Smooth muscle cell (in vitro differentiated cells): ENCODE data around the gene SIPA1L3. TPM values are rescaled to one million over a fixed set of nuclear protein-coding genes. Genes with fewer than 3 reads are reported as not detected.
A peak's percentile ranks its signal among the peaks of the same experiment; 100 is the strongest.

ENCODE experiments used
- DNase-seq: peaks from one replicate; lab custom pipeline; 2025; ENCODE audit not compliant: unreplicated experiment; lab: John Stamatoyannopoulos, UW
- H2AFZ ChIP-seq: fragments of 200-600 bp; sonication (generic); 2 replicates; pipeline ENCODE4 v1.6.0; 2016; ENCODE audit warnings: antibody characterized with exemption, low read depth, mild to moderate bottlenecking
- H3F3A ChIP-seq: fragments of 200-600 bp; sonication (generic); 2 replicates; pipeline ENCODE4 v1.6.0; 2017; ENCODE audit warnings: antibody characterized with exemption, low read depth
- H3K27ac ChIP-seq: fragments of 200-600 bp; sonication (generic); 2 replicates; pipeline ENCODE4 v1.5.1; 2016; ENCODE audit warnings: low read depth, mild to moderate bottlenecking
- H3K27me3 ChIP-seq: fragments of 200-600 bp; sonication (generic); 2 replicates; pipeline ENCODE4 v1.6.1; 2016; ENCODE audit warnings: low read depth, mild to moderate bottlenecking
- H3K36me3 ChIP-seq: fragments of 200-600 bp; sonication (generic); 2 replicates; pipeline ENCODE4 v1.5.1; 2016; ENCODE audit warnings: low read depth
- H3K4me1 ChIP-seq: fragments of 200-600 bp; sonication (generic); 2 replicates; pipeline ENCODE4 v1.5.1; 2016; ENCODE audit warnings: low read depth
- H3K4me2 ChIP-seq: fragments of 200-600 bp; sonication (generic); 2 replicates; pipeline ENCODE4 v1.6.0; 2016; ENCODE audit warnings: mild to moderate bottlenecking
- H3K4me3 ChIP-seq: fragments of 200-600 bp; sonication (generic); 2 replicates; pipeline ENCODE4 v1.5.1; 2016; ENCODE audit warnings: mild to moderate bottlenecking
- H3K79me2 ChIP-seq: fragments of 200-600 bp; sonication (generic); 2 replicates; pipeline ENCODE4 v1.6.0; 2016; ENCODE audit warnings: low read depth, mild to moderate bottlenecking
- H3K9ac ChIP-seq: fragments of 200-600 bp; sonication (generic); 2 replicates; pipeline ENCODE4 v1.6.0; 2016; ENCODE audit warnings: low read depth
- H3K9me3 ChIP-seq: fragments of 200-600 bp; sonication (generic); replicated peaks from 2 replicates; pipeline ENCODE4 v1.5.1; 2016; ENCODE audit warnings: low read depth
- H4K20me1 ChIP-seq: fragments of 200-600 bp; sonication (generic); 2 replicates; pipeline ENCODE4 v1.6.0; 2016; ENCODE audit warnings: low read depth
- WGBS: methylation state at CpG from one replicate; pipeline ENCODE4 v1.1.7; 2016; ENCODE audit warnings: low lambda C conversion rate; 5-methylcytosine and 5-hydroxymethylcytosine counted together
- polyA plus RNA-seq: library from polyadenylated mRNA; unstranded; fragments of >200 nt; fragmentation: Nextera tagmentation; extraction: Ambion mirVana; gene quantifications from 2 replicates; pipeline ENCODE4 v1.2.1, GENCODE V29; 2016
- total RNA-seq: library from RNA; depleted of rRNA; stranded (reverse); fragments of >200 nt; gene quantifications from 2 replicates; pipeline ENCODE4 v1.2.3, GENCODE V29; 2014
- TF ChIP-seq, protein P1 (sequence below): fragments of 200-600 bp; sonication (generic); IDR thresholded peaks from 2 replicates; pipeline ENCODE4 v1.5.1; 2017; ENCODE audit warnings: borderline replicate concordance, mild to moderate bottlenecking, antibody characterized with exemption; ENCODE audit not compliant: insufficient read depth, poor library complexity, severe bottlenecking

Gene SIPA1L3
- total and polyA plus RNA-seq, 2 experiments from 2014 or later: 6.5 to 7.6 TPM

DNA sequence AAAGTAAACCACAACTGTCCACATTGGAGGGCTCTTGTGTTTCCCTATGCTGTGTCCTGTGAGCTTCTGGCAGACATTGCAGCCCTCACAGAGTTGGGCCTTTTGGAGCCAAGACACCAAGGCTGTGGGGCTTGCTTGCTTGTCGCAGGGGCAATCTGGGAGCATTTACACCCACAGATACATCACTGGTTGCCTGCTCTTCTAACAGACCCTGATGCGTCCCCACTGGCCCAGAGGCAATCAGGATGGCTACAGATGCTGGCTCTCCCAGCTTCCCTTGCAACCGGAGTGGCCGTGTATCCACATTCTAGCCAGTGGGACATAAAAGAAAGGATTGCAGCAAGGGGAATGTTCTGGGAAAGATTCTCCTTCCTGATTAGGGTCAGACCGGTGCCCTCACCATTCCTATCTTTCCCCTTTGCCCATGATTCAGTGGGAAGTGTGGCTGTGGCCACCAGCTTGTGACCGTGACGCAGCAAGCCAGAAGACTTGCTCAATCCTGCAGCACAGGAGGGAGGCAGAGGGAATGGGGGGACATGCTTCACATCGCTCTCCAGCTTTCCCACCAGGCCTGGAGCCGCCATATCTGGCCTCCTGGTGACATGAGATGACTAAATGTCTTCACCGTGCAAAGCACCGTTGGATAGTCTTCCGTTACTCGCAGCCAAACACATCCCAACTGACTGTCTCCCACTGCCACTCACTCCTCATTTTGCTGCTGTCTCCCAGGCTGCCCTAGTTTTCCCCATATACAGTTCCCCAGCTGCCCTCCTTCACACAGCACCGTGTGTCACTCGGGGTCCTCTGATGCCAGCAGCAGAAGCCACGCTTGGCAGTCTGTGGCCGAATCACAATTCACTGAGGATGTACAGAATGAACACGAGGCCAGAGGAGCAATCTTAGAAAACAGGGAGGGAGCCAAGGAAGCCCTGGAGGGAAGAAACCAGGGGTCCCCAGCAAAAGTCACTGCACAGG lies 166.1 kb downstream of the SIPA1L3 start:
- H3K27ac ChIP-seq: no peak overlapping the region
- no peaks in the 10 kb centered on the region for H3K4me1 ChIP-seq
- no peak overlapping the region for H2AFZ ChIP-seq
- H3F3A ChIP-seq: no peaks in the 10 kb centered on the region
- H3K4me2 ChIP-seq: no peak overlapping the region
- TF ChIP-seq, protein P1, sequence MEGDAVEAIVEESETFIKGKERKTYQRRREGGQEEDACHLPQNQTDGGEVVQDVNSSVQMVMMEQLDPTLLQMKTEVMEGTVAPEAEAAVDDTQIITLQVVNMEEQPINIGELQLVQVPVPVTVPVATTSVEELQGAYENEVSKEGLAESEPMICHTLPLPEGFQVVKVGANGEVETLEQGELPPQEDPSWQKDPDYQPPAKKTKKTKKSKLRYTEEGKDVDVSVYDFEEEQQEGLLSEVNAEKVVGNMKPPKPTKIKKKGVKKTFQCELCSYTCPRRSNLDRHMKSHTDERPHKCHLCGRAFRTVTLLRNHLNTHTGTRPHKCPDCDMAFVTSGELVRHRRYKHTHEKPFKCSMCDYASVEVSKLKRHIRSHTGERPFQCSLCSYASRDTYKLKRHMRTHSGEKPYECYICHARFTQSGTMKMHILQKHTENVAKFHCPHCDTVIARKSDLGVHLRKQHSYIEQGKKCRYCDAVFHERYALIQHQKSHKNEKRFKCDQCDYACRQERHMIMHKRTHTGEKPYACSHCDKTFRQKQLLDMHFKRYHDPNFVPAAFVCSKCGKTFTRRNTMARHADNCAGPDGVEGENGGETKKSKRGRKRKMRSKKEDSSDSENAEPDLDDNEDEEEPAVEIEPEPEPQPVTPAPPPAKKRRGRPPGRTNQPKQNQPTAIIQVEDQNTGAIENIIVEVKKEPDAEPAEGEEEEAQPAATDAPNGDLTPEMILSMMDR: no peak
- no peaks in the 10 kb centered on the region for H4K20me1 ChIP-seq
- H3K9ac ChIP-seq: no peak overlapping the region
- no peak for DNase-seq
- H3K27me3 ChIP-seq: no peaks in the 10 kb centered on the region
- no peaks in the 10 kb centered on the region for H3K36me3 ChIP-seq
- WGBS: 97% methylated on average over 18 of the region's 18 CpGs
- H3K4me3 ChIP-seq: no peak overlapping the region
- H3K9me3 ChIP-seq: no peaks in the 10 kb centered on the region
- no peaks in the 10 kb centered on the region for H3K79me2 ChIP-seq

DNA sequence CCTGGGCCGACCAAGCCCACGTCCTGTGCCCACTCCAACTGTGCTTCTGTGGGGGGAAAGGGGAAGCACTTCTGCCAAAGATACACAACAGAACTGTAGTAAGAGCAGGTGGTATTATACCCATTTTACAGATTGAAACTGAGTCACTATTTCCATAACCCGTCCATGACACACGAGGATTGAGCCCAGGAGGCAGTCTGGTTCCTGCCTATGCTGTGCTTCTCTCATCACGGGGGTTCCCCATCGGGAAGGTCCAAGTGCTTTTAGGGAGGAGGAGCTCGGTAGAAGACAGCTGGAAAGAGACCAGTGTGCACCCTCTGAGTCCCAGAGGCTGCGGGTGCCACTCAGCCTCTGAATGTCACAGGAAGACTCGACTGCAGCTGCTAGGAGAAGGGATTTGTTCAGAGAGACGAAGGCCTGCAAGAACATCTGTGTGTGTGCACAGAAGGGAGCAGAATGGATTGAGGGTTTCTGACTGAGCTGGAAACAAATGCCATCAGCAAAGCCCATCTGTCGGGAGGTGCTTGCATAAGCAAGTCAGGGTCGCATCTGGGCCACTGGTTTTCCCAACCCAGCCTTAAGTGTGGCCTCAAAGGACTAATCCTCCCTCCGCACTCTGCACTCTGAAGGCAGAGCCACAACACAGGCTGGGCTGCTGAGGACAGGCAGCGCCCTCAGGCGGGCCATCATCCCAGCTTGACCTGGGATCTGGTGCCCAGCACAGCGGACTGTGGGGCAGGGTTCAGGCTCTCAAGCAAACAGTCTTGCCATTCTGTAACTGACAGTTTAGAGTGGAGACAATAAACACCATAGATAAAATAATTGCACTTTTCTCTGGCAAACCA lies 167.1 kb downstream of the SIPA1L3 start:
- TF ChIP-seq, protein P1: peak; percentile 6
- WGBS: 63% methylated on average over 16 of the region's 16 CpGs
- no peak for DNase-seq
- Histone ChIP-seq H3F3A (no peaks in the 10 kb centered on the region), H3K9ac (no peak overlapping the region), H3K36me3 (no peaks in the 10 kb centered on the region), H2AFZ (no peak overlapping the region), H3K27ac (no peak overlapping the region), H3K4me3 (no peak overlapping the region), H3K79me2 (no peaks in the 10 kb centered on the region), H3K9me3 (no peaks in the 10 kb centered on the region), H3K4me1 (no peaks in the 10 kb centered on the region), H4K20me1 (no peaks in the 10 kb centered on the region), H3K27me3 (no peaks in the 10 kb centered on the region), H3K4me2 (no peak overlapping the region)

DNA sequence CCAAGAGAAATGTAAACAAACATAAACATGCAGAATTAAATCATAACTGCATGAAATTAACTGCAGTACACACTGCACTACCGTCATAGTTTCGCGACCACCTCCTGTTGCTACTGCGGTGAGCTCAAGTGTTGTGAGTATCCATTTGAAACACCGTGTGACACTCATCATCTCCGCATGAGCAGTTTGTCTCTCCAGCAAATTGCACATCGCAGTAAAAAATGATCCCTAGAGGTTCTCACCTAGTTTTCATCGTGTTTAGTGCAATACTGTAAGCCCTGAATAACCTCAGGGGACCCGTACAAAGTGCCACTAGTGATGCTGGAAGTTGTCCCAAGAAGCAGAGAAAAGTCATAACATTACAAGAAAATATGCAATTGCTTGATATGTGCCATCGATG lies 169.3 kb downstream of the SIPA1L3 start:
- Histone ChIP-seq H3K4me1 (no peaks in the 10 kb centered on the region), H3K9ac (no peak overlapping the region), H4K20me1 (peaks cover 7% of the 10 kb centered on the region), H3K79me2 (no peaks in the 10 kb centered on the region), H2AFZ (no peak overlapping the region), H3K9me3 (no peaks in the 10 kb centered on the region), H3K4me2 (no peak overlapping the region), H3K4me3 (no peak overlapping the region), H3K27me3 (no peaks in the 10 kb centered on the region), H3K27ac (no peak overlapping the region), H3F3A (no peaks in the 10 kb centered on the region), H3K36me3 (no peaks in the 10 kb centered on the region)
- 95% methylated on average over 10 of the region's 10 CpGs for WGBS
- TF ChIP-seq, protein P1: no peak
- no peak for DNase-seq
